HG03064 (cell line): Measurements from ENCODE around the gene CNST.

Experiments used
- ATAC-seq: cut with Tn5 transposase; IDR thresholded peaks from one replicate; pipeline ENCODE4 v1.9.1; 2021; ENCODE audit warnings: low read depth; ENCODE audit not compliant: unreplicated experiment

The CNST gene

GRCh38 chr1:246566128-246566812, at the start of gene CNST, which contains the start of gene TFB2M:
Gene CNST (plus strand): TSS chr1:246566456. CDS start chr1:246591563, 25,107 bp downstream.
Gene TFB2M (minus strand): TSS chr1:246566261. CDS start chr1:246566138, 123 bp downstream.
- ATAC-seq = peak; percentile 93

- no peak for ATAC-seq
Measured at GRCh38 chr1:246517391-246517790, 48.9 kb upstream of the CNST start.

GRCh38 chr1:246518456-246519205, 47.6 kb upstream of the CNST start:
- no peak for ATAC-seq

GRCh38 chr1:246519514-246519913, 46.7 kb upstream of the CNST start:
- ATAC-seq = no peak

GRCh38 chr1:246526380-246526779, 39.9 kb upstream of the CNST start:
- ATAC-seq = no peak

GRCh38 chr1:246526915-246527314, 39.3 kb upstream of the CNST start:
- no peak for ATAC-seq

GRCh38 chr1:246527402-246528088, 38.7 kb upstream of the CNST start:
- no peak for ATAC-seq

GRCh38 chr1:246528933-246529731, 37.1 kb upstream of the CNST start:
- no peak for ATAC-seq

- ATAC-seq = no peak
Measured at GRCh38 chr1:246530482-246530881, 35.8 kb upstream of the CNST start.

- ATAC-seq = no peak
Measured at GRCh38 chr1:246532519-246532918, 33.7 kb upstream of the CNST start.

GRCh38 chr1:246533371-246533905, 32.8 kb upstream of the CNST start:
- no peak for ATAC-seq

GRCh38 chr1:246534114-246534513, 32.1 kb upstream of the CNST start:
- no peak for ATAC-seq

- no peak for ATAC-seq
Measured at GRCh38 chr1:246537441-246537840, 28.8 kb upstream of the CNST start.

- ATAC-seq = no peak
Measured at GRCh38 chr1:246537887-246538286, 28.4 kb upstream of the CNST start.

- no peak for ATAC-seq
Measured at GRCh38 chr1:246540738-246541491, 25.3 kb upstream of the CNST start.

GRCh38 chr1:246544001-246544400, 22.3 kb upstream of the CNST start:
- no peak for ATAC-seq

GRCh38 chr1:246549665-246550064, 16.6 kb upstream of the CNST start:
- ATAC-seq = no peak

GRCh38 chr1:246550402-246550801, 15.9 kb upstream of the CNST start:
- ATAC-seq = no peak

GRCh38 chr1:246552110-246552509, 14.1 kb upstream of the CNST start:
- no peak for ATAC-seq

GRCh38 chr1:246554201-246554600, 12.1 kb upstream of the CNST start:
- ATAC-seq = no peak
